ENCODE results near the gene CRHR1. TPM values are rescaled to one million over a fixed set of nuclear protein-coding genes. Genes with fewer than 3 reads are reported as not detected.

The CRHR1 gene
- total RNA-seq, result 0.23 TPM

GRCh38 chr17:45784293-45784740, at the start of gene CRHR1:
TSS of gene CRHR1 (plus strand) at chr17:45784320. CDS start at chr17:45784545, 225 bp downstream.

GRCh38 chr17:45844695-45845375, 60.7 kb downstream of the CRHR1 start, which contains the start of gene SPPL2C:
TSS of gene SPPL2C (plus strand) at chr17:45844881. CDS start at chr17:45844907, 26 bp downstream.

Other genes with a start within 250 kb of the CRHR1 start
- not detected for gene SPPL2C, start 60.6 kb downstream of the CRHR1 start, total RNA-seq
- 8.3 TPM for gene MAPT, start 110.2 kb downstream of the CRHR1 start, total RNA-seq
- gene STH, start 214.9 kb downstream of the CRHR1 start, total RNA-seq, result 0.58 TPM